Neural cell (in vitro differentiated cells): ENCODE results near the gene KDELR1. TPM values are rescaled to one million over a fixed set of nuclear protein-coding genes. Genes with fewer than 3 reads are reported as not detected.

ENCODE experiments used
- H2AFZ ChIP-seq: fragments of 200-600, 300-800 bp; sonication (generic), shearing (Covaris generic); 2 replicates; pipeline ENCODE4 v1.6.0; 2014; ENCODE audit warnings: low read depth, mild to moderate bottlenecking, antibody characterized with exemption, low read length, moderate library complexity
- H3F3A ChIP-seq: fragments of 200-600 bp; shearing (Covaris generic); 2 replicates; pipeline ENCODE4 v1.6.1; 2016; ENCODE audit warnings: mild to moderate bottlenecking, moderate library complexity, mixed read lengths, antibody characterized with exemption, low read length; ENCODE audit not compliant: insufficient read depth, poor library complexity, severe bottlenecking
- H3K27ac ChIP-seq: fragments of 200-600, 300-800 bp; sonication (generic), shearing (Covaris generic); 2 replicates; pipeline ENCODE4 v1.5.1; 2014; ENCODE audit warnings: mild to moderate bottlenecking, low read length, moderate library complexity
- H3K27me3 ChIP-seq: fragments of 300-800, 200-600 bp; sonication (generic), shearing (Covaris generic); 2 replicates; pipeline ENCODE4 v1.6.0; 2014; ENCODE audit warnings: mild to moderate bottlenecking, low read depth, low read length, moderate library complexity; ENCODE audit not compliant: insufficient read depth
- H3K36me3 ChIP-seq: fragments of 300-800, 200-600 bp; sonication (generic), shearing (Covaris generic); 2 replicates; pipeline ENCODE4 v1.5.1; 2014; ENCODE audit warnings: mild to moderate bottlenecking, antibody characterized with exemption, low read length, moderate library complexity; ENCODE audit not compliant: insufficient read depth
- H3K4me2 ChIP-seq: fragments of 300-800, 200-600 bp; sonication (generic), shearing (Covaris generic); 2 replicates; pipeline ENCODE4 v1.6.0; 2014; ENCODE audit warnings: mild to moderate bottlenecking, low read length
- H3K4me3 ChIP-seq: fragments of 300-800, 200-600 bp; sonication (generic), shearing (Covaris generic); 2 replicates; pipeline ENCODE4 v1.5.1; 2014; ENCODE audit warnings: mild to moderate bottlenecking, low read length, moderate library complexity
- H3K79me2 ChIP-seq: fragments of 200-600 bp; shearing (Covaris generic); replicated peaks from 2 replicates; pipeline ENCODE4 v1.6.0; 2014; ENCODE audit warnings: mild to moderate bottlenecking, low read length, moderate library complexity; ENCODE audit not compliant: insufficient read depth
- H3K9ac ChIP-seq: fragments of 300-800, 200-600 bp; sonication (generic), shearing (Covaris generic); 2 replicates; pipeline ENCODE4 v1.6.1; 2016; ENCODE audit warnings: mild to moderate bottlenecking, low read length, mixed read lengths
- H3K9me2 ChIP-seq: fragments of 200-600 bp; shearing (Covaris generic); 2 replicates; pipeline ENCODE4 v1.6.1; 2016; ENCODE audit warnings: mild to moderate bottlenecking, low read length, mixed read lengths; ENCODE audit not compliant: insufficient read depth
- H3K9me3 ChIP-seq: fragments of 200-600, 300-800 bp; sonication (generic), shearing (Covaris generic); 2 replicates; pipeline ENCODE4 v1.6.1; 2016; ENCODE audit warnings: mild to moderate bottlenecking, mixed run types, low read length, moderate library complexity, mixed read lengths
- H4K20me1 ChIP-seq: fragments of 200-600 bp; shearing (Covaris generic); 2 replicates; pipeline ENCODE4 v1.6.1; 2016; ENCODE audit warnings: mild to moderate bottlenecking, mixed run types; ENCODE audit not compliant: insufficient read depth
- EP300 ChIP-seq: fragments of 450-650 bp; conservative IDR thresholded peaks from 2 replicates; pipeline ENCODE4 v1.6.1; 2014; ENCODE audit warnings: antibody characterized with exemption, mild to moderate bottlenecking, moderate library complexity; ENCODE audit not compliant: poor library complexity, severe bottlenecking
- EZH2 ChIP-seq: fragments of 200-600, 300-800 bp; shearing (Covaris generic), sonication (generic); IDR thresholded peaks from 2 replicates; pipeline ENCODE4 v1.6.1; 2014; ENCODE audit warnings: antibody characterized with exemption, low read length, borderline replicate concordance, mild to moderate bottlenecking; ENCODE audit not compliant: insufficient read depth, poor library complexity, severe bottlenecking
- MXI1 ChIP-seq: fragments of 450-650 bp; conservative IDR thresholded peaks from 2 replicates; pipeline ENCODE4 v1.6.1; 2014; ENCODE audit warnings: antibody characterized with exemption, mild to moderate bottlenecking; ENCODE audit not compliant: poor library complexity, severe bottlenecking
- POLR2AphosphoS5 ChIP-seq: IDR thresholded peaks from 2 replicates; pipeline ENCODE4 v1.6.1; 2012
- RAD21 ChIP-seq: fragments of 450-650 bp; conservative IDR thresholded peaks from 2 replicates; pipeline ENCODE4 v1.6.1; 2014; ENCODE audit warnings: antibody characterized with exemption, mild to moderate bottlenecking, moderate library complexity
- SMC3 ChIP-seq: fragments of 450-650 bp; conservative IDR thresholded peaks from 2 replicates; pipeline ENCODE4 v1.6.1; 2014; ENCODE audit warnings: antibody characterized with exemption, mild to moderate bottlenecking, moderate library complexity; ENCODE audit not compliant: poor library complexity
- TAF1 ChIP-seq: IDR thresholded peaks from 2 replicates; pipeline ENCODE4 v1.6.1; 2012; ENCODE audit warnings: low read depth
- polyA plus RNA-seq: library from polyadenylated mRNA; depleted of rRNA; stranded (reverse); fragments of >200 nt; gene quantifications from 2 replicates; pipeline ENCODE4 v1.2.3, GENCODE V29; 2014
- TF ChIP-seq, protein P1 (sequence below): IDR thresholded peaks from 2 replicates; pipeline ENCODE4 v1.6.1; 2012; ENCODE audit warnings: borderline replicate concordance
- TF ChIP-seq, protein P2 (sequence below): fragments of 450-650 bp; IDR thresholded peaks from 2 replicates; pipeline ENCODE4 v1.5.1; 2014; ENCODE audit warnings: antibody characterized with exemption, mild to moderate bottlenecking, moderate library complexity; ENCODE audit not compliant: poor library complexity, severe bottlenecking

Gene KDELR1
- polyA plus RNA-seq, 1 donor from 2014 or later: 46.9 TPM

DNA sequence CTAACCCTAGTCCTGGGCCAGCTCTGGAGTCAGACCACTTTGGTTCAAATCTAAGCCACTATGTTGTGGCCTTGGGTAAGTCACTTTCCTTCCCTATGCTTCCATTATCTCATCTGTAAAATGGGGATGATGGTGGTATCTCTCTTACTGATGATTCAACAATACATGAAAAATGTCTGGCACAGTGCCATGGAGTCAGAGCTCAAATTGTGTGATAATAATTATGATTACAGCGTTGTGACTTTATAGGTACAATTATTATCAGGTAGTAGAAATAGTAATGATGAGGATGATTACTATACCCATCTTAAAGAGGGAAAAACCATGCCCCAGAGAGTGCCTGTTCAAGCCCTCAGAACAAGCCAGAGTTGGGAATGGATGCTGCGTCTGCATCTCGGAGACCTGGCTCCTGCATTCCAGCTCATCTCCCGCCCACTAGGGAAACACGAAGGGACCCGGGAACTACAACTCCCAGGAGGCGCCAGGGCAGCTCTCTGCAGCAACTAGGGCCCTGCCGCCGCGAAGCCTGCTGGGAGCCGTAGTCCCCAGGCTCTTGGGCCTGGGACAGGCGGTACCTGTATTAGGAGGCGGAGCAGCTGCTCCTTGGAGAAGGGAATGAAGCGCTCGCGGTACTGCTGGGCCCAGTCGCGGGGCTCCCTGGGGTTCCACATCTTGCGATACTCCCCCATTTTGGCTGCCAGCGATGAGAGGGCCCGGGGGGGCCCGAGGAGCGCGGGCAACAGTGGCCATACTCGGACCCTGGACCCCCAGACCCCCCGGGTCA is 28.4 kb downstream of the KDELR1 start:
- Histone ChIP-seq H3F3A (no peaks in the 10 kb centered on the region), H3K9me3 (no peaks in the 10 kb centered on the region), H4K20me1 (no peaks in the 10 kb centered on the region), H3K4me2 (peak overlapping the region; percentile 96), H3K79me2 (no peaks in the 10 kb centered on the region), H3K36me3 (no peaks in the 10 kb centered on the region), H3K9ac (peak overlapping the region; percentile 87), H2AFZ (peak overlapping the region; percentile 85), H3K27ac (peak overlapping the region; percentile 92), H3K9me2 (no peaks in the 10 kb centered on the region), H3K4me3 (peak overlapping the region; percentile 73), H3K27me3 (no peaks in the 10 kb centered on the region)
- TF ChIP-seq, protein P1, sequence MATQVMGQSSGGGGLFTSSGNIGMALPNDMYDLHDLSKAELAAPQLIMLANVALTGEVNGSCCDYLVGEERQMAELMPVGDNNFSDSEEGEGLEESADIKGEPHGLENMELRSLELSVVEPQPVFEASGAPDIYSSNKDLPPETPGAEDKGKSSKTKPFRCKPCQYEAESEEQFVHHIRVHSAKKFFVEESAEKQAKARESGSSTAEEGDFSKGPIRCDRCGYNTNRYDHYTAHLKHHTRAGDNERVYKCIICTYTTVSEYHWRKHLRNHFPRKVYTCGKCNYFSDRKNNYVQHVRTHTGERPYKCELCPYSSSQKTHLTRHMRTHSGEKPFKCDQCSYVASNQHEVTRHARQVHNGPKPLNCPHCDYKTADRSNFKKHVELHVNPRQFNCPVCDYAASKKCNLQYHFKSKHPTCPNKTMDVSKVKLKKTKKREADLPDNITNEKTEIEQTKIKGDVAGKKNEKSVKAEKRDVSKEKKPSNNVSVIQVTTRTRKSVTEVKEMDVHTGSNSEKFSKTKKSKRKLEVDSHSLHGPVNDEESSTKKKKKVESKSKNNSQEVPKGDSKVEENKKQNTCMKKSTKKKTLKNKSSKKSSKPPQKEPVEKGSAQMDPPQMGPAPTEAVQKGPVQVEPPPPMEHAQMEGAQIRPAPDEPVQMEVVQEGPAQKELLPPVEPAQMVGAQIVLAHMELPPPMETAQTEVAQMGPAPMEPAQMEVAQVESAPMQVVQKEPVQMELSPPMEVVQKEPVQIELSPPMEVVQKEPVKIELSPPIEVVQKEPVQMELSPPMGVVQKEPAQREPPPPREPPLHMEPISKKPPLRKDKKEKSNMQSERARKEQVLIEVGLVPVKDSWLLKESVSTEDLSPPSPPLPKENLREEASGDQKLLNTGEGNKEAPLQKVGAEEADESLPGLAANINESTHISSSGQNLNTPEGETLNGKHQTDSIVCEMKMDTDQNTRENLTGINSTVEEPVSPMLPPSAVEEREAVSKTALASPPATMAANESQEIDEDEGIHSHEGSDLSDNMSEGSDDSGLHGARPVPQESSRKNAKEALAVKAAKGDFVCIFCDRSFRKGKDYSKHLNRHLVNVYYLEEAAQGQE: no peak
- TF ChIP-seq TAF1 (no peak), POLR2AphosphoS5 (peak; percentile 15), RAD21 (no peak), SMC3 (peak; percentile 8), EZH2 (no peak), EP300 (no peak), MXI1 (peak; percentile 37)
- TF ChIP-seq, protein P2, sequence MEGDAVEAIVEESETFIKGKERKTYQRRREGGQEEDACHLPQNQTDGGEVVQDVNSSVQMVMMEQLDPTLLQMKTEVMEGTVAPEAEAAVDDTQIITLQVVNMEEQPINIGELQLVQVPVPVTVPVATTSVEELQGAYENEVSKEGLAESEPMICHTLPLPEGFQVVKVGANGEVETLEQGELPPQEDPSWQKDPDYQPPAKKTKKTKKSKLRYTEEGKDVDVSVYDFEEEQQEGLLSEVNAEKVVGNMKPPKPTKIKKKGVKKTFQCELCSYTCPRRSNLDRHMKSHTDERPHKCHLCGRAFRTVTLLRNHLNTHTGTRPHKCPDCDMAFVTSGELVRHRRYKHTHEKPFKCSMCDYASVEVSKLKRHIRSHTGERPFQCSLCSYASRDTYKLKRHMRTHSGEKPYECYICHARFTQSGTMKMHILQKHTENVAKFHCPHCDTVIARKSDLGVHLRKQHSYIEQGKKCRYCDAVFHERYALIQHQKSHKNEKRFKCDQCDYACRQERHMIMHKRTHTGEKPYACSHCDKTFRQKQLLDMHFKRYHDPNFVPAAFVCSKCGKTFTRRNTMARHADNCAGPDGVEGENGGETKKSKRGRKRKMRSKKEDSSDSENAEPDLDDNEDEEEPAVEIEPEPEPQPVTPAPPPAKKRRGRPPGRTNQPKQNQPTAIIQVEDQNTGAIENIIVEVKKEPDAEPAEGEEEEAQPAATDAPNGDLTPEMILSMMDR: peak; percentile 41

DNA sequence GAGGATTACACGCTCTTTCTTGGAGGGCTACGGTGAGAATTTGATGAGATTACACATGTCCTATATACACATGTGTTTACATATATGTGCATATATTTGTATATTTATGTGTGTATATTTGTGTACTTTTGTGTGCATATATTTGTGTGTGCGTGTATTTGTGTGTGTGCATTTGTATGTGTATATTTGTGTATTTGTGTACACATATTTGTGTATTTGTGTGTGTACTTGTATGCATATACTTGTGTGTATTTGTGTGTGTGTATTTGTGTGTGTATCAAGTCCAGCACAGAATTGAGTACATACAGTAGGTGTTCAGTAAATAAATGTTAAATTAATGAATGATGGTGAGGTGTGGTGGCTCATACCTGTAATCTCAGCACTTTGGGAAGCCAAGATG is 29.4 kb downstream of the KDELR1 start:
- Histone ChIP-seq H3K9me3 (no peaks in the 10 kb centered on the region), H3K27ac (no peak overlapping the region), H3F3A (no peaks in the 10 kb centered on the region), H3K4me2 (no peak overlapping the region), H3K4me3 (no peak overlapping the region), H3K79me2 (no peaks in the 10 kb centered on the region), H3K27me3 (no peaks in the 10 kb centered on the region), H2AFZ (no peak overlapping the region), H3K9ac (no peak overlapping the region), H4K20me1 (no peaks in the 10 kb centered on the region), H3K9me2 (no peaks in the 10 kb centered on the region), H3K36me3 (no peaks in the 10 kb centered on the region)
- TF ChIP-seq, protein P2: no peak
- TF ChIP-seq EZH2 (no peak), RAD21 (no peak), SMC3 (no peak), TAF1 (no peak), EP300 (no peak), MXI1 (no peak), POLR2AphosphoS5 (no peak)
- TF ChIP-seq, protein P1: no peak
